NCI-H2081 (cell line): ENCODE results near the gene ADSS1.
A peak's percentile ranks its signal among the peaks of the same experiment; 100 is the strongest.

Source experiments
- DNase-seq, 2 experiments: peaks; one replicate each; lab custom pipeline; 2025; lab: John Stamatoyannopoulos, UW

ADSS1 gene

GRCh38 chr14:104687601-104688504 is 36.2 kb upstream of the ADSS1 start:
- DNase-seq = peak; percentile 48 to 71

GRCh38 chr14:104688505-104689108 is 35.4 kb upstream of the ADSS1 start:
- no peak for DNase-seq

GRCh38 chr14:104689109-104689880 is 34.7 kb upstream of the ADSS1 start, which contains the start of gene INF2:
TSS of gene INF2 (plus strand) at chr14:104689618. CDS start at chr14:104701366, 11,748 bp downstream.
- DNase-seq = peak; percentile 51 to 54

- no peak for DNase-seq
These were observed 33.9 kb upstream of the ADSS1 start for GRCh38 chr14:104689881-104690711.

DNA sequence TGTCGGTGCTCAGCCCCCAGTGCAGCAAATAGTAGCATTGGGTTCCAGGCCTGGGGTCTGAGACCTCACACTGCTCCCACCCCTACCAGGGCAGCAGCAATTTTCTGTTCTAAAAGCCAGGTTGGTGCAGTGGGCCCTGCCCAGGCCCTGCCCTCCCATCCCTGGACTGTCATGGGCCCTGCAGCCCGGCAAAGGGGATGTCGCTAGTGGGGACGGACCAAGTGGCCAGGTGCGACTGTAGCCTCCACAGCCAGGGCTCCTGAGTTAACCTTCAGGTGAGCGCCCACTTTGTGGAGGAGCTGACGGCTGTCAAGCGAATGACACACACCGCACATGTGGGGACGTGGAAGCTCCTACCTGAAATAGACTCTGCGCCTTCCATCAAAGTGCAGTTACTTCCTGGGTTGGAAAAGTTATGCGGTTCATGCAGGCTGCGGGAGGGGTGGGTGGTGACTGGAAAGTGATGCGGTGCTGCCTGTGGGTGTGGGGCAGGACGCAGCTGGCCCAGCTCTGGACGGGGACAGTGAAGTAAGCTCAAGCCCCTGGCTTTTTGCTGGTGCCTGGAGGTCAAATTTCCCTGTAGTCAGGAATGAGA is 33.1 kb upstream of the ADSS1 start:
- no peak for DNase-seq

DNA sequence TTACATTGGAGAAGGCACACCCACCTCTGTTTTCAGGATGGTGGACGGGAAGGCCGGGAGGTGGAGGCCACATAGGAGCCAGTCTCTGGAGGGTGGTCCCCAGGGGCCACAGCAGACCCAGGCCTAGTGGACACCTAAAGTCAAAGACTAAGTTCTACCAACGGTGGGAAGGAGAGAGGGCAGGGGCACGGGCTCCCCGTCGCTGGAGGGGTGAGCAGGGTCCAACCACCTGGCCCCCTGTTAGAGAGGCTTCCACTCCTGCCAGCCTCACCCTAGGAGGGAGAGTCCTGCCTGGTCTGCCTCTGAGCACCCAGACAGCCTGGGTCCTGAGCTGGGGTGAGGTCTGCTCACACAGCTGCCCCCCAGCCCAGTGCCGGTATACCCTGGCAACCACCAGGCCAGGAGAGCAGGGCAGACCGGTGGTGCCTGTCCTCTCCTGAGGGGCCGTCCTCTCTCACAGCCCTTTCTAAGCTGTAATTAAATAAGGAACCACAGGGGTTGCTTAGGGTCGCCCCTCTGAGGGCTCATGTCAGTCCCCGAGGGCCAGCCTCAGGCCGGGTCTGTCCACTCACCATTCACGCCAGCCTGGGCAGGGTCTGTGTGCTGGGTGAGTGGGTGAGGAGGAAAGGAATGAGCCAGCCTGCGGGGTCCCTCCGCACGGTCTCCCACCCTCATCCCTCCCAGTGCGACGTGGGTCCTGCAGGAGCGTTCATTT is 32.3 kb upstream of the ADSS1 start:
- no peak for DNase-seq

DNA sequence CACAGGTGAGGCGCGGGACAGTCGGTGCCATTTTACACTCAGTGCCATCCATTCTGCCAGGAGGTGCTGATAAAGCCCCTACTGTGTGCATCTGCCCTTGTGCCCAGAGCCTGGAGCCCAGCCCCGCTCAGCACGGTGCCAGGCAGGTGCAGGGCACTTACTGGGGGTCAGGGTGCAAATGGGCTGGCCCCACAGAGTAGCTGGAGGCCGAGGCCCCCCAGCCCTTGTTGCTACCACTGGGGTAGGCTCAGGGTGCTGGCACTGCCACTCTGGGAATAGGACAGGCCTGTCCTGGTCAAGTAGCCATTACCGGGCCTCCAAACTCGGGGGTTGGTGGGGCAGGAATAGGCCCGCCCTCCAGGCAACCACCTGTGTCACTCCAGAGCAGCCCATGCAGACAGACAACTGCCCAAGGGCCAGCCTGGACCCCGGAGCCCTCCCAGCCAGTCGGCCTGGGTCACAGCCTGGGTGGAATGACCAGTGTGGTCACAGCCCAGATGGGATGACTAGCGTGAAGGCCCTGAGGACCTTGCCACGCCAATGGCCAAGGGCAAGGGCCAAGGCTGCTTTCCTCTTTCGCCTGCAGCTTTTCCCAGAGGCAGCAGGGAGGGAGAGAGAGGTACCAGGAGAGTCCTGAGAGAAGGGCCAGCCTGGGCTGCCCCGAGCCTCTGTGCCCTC is 31.6 kb upstream of the ADSS1 start:
- no peak for DNase-seq

- no peak for DNase-seq
These were observed 31.1 kb upstream of the ADSS1 start for GRCh38 chr14:104692939-104693315.

- no peak for DNase-seq
These were observed 30.3 kb upstream of the ADSS1 start for GRCh38 chr14:104693482-104694431.

DNA sequence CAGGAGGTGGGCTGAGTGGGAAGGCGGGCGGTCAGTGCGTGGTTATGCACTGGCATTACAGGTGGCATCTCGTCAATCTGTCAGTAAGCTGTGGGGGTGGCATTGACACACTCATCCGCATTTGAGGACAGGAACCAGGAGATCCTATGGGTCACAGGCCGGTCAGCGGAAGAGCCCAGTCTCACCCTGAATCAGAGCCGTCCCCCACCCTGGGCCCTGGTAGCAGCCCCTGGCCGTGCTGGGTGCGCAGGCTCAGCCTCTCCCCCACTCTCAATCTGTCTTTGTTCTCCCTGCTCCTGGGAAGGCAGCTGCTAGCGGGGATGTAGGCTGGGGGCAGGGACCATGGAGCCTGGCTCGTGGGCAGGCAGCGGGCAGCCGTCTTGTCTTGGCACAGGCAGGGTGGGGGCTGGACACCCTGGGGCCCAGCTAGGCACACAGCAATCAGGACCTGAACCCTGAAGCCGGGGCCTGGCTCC is 29.5 kb upstream of the ADSS1 start:
- DNase-seq = peak; percentile 31 to 73

GRCh38 chr14:104694991-104695659 is 28.9 kb upstream of the ADSS1 start:
- peak; percentile 46 to 73 for DNase-seq

DNA sequence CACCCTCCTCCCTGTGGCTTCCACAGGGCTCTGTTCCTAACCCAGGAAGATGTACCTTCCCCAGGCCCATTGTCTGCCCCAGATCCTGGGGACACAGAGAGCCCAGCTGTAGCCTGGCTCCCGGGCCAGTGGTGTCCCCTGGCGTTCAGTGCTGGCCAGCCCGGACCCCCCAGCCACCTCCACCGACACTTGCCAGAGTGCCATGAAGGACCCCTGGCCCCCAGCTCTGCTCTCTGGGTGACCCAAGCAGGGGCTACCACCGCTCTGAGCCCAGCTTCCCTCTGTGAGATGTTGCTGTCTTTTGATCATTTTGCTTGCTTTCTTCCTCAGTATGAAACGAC is 28.4 kb upstream of the ADSS1 start:
- DNase-seq = no peak

DNA sequence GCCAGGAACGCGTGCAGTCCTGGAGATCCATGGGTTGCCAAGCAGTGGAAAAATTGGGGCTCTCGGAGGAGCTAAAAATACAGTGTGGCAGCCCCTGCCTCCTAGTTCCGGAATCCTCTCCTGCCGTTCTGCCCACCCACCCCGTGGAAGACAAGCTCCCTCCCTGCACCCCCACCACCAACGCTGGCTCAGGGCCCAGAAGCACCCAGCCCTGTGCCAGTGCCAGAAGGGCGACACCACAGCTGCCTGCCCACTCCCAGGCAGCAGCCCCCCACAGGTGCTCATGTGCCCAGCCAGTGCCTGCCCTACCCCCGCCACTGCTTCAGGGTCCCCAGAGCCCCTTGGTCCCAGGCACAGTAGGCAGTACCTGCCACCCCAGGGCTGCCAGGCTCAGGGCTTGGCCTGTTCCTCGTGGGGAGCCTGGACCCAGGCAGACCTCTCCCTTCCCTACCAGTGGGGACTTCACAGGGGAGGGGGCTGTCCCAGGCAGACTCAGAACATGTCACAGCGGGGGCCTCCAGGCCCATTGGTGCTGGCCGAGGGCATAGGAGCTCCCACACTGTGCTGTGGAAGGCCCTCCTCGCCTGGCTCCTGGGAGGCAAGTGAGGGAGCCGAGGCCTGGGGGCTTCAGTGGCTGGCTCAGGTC is 27.2 kb upstream of the ADSS1 start:
- DNase-seq = peak; percentile 15 to 40

DNA sequence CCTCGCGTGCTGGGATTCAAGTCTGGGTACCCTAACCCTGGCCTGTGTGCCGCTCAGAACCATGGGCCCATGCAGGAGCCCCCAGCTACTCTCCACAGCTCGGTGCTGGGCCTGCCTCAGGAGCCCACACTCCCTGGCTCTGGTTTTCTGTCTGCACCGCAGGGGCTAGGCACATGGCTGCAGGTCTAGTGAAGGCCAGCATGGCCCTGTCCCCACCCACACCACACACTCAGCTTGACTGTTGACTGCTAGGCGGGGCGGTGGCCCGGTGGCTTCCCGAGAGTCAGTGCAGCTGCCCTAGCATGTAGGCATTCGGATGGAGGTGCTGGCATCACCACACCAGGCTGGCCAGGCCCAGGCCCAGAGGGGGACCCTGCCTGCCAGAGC is 26.7 kb upstream of the ADSS1 start:
- no peak for DNase-seq

- no peak for DNase-seq
These were observed 26.0 kb upstream of the ADSS1 start for GRCh38 chr14:104697892-104698583.

- DNase-seq = no peak
These were observed 25.2 kb upstream of the ADSS1 start for GRCh38 chr14:104698688-104699425.

- DNase-seq = no peak
These were observed 24.6 kb upstream of the ADSS1 start for GRCh38 chr14:104699426-104699748.
